ENCODE results near the gene PLXNC1. TPM values are rescaled to one million over a fixed set of nuclear protein-coding genes. Genes with fewer than 3 reads are reported as not detected.

Gene PLXNC1
- total and polyA plus RNA-seq, 2 of the 8 experiments (the other 6 are each of a cell fraction or from before 2014, with no cell fraction given): 0.83 to 2.0 TPM

- FAIRE-seq: no peak
- no peak overlapping the region for H3K18ac ChIP-seq (ENCODE audit: extremely low read depth, low read length)
- POLR2A ChIA-PET (ENCODE audit: partially characterized antibody): interaction anchor here (1.0 kb wide), 1 partner anchor 12 kb away, joined by 3 read pairs; no protein-coding TSS in a partner anchor
Measured at GRCh38 chr12:94186278-94187241, 38.2 kb downstream of the PLXNC1 start.

More at GRCh38 chr12:94186278-94187241, 38.2 kb downstream of the PLXNC1 start:
- peaks cover 0 to 12% (median 7%) of the 10 kb centered on the region in 4 experiments; a peak in 6 of 7 replicates for H3K27me3 ChIP-seq (replicated peaks in 1 of 4; ENCODE audit: control insufficient read depth in 3 of 4, extremely low read depth in 1 of 4, insufficient read depth in 3 of 4, low read length in 3 of 4)
- no peak overlapping the region for H2BK20ac ChIP-seq (ENCODE audit: low read length)
- CTCF ChIA-PET (ENCODE audit: partially characterized antibody): interaction anchor here (0.8 to 1.3 kb wide), 4 partner anchors 9 to 76 kb away, joined by 3 to 8 read pairs (median 3); no protein-coding TSS in a partner anchor
- no peak overlapping the region for H3K27ac ChIP-seq (ENCODE audit: low read depth, low read length)
- H3K4me2 ChIP-seq (ENCODE audit: insufficient read depth in 1 of 2, low read depth in 2 of 2, low read length in 2 of 2): peak overlapping the region; percentile 40 to 62
- no peaks in the 10 kb centered on the region for H4K20me1 ChIP-seq (replicated peaks in 1 of 2; ENCODE audit: control insufficient read depth in 1 of 2, insufficient read depth in 2 of 2, low read length in 2 of 2)
- no peak overlapping the region for H2AK5ac ChIP-seq (ENCODE audit: low read depth, low read length)
- H3K79me1 ChIP-seq (ENCODE audit: low read depth, low read length): no peaks in the 10 kb centered on the region
- H3K79me2 ChIP-seq (ENCODE audit: control insufficient read depth in 1 of 2, insufficient read depth in 2 of 2, low read length in 2 of 2): no peaks in the 10 kb centered on the region
- no peak overlapping the region for H2BK5ac ChIP-seq (ENCODE audit: low read depth, low read length)
- 60% methylated on average over 39 of the region's 40 CpGs; no CpG with 5 or more reads in 1 of the 2 experiments for WGBS, 2 experiments (ENCODE audit: extremely low coverage in 1 of 2, insufficient coverage in 1 of 2, insufficient read length in 1 of 2, insufficient replicate concordance in 2 of 2, low coverage in 1 of 2, low lambda C conversion rate in 2 of 2, missing lambda C conversion rate in 1 of 2)
- no peaks in the 10 kb centered on the region; the same call in 1 of the 2 replicates for H3K23me2 ChIP-seq (ENCODE audit: low read depth, low read length)
- DNase-seq (ENCODE audit: low read depth in 1 of 2, low spot score in 2 of 2): peak in 1 of 2 experiments; percentile 87
- H4K91ac ChIP-seq (replicated peaks; ENCODE audit: insufficient read length, low read length): no peak overlapping the region
- no peak overlapping the region for H2BK120ac ChIP-seq (replicated peaks; ENCODE audit: low read depth, low read length)
- no peak overlapping the region for H3K4ac ChIP-seq (replicated peaks; ENCODE audit: insufficient read length, low read depth, low read length)
- no peak overlapping the region for H3K9ac ChIP-seq (replicated peaks in 1 of 4; ENCODE audit: extremely low read depth in 1 of 4, low read depth in 3 of 4, low read length in 3 of 4)
- no peaks in the 10 kb centered on the region for H3K9me3 ChIP-seq (ENCODE audit: insufficient read depth in 2 of 2, low read depth in 1 of 2, low read length in 1 of 2)
- H2BK12ac ChIP-seq (ENCODE audit: low read depth, low read length): no peak overlapping the region
- H2AFZ ChIP-seq (ENCODE audit: low read length): no peak overlapping the region
- H4K5ac ChIP-seq (ENCODE audit: insufficient read length, low read depth, low read length): no peak overlapping the region
- H3K4me1 ChIP-seq (replicated peaks in 1 of 4; ENCODE audit: control insufficient read depth in 3 of 4, insufficient read depth in 4 of 4, low read length in 3 of 4): peaks cover 0 to 4% (median 0%) of the 10 kb centered on the region in 4 experiments; a peak in 3 of 7 replicates
- H3K56ac ChIP-seq (replicated peaks; ENCODE audit: insufficient read length, low read depth, low read length): no peak overlapping the region
- no peak overlapping the region for H2BK15ac ChIP-seq (ENCODE audit: low read length)
- peak overlapping the region in 1 of 4 experiments; percentile 37; a peak in 1 of 8 replicates for H3K4me3 ChIP-seq (ENCODE audit: extremely low read depth in 1 of 4, insufficient read depth in 2 of 4, low read depth in 3 of 4, low read length in 4 of 4)
- H3K23ac ChIP-seq (ENCODE audit: insufficient read length): no peak overlapping the region
- no peak overlapping the region for H4K8ac ChIP-seq (ENCODE audit: extremely low read depth, insufficient read depth, low read length)
- no peaks in the 10 kb centered on the region for H3K36me3 ChIP-seq (ENCODE audit: control insufficient read depth in 2 of 4, insufficient read depth in 4 of 4, low read length in 3 of 4)
- TF ChIP-seq YY1 (IDR thresholded peaks at IDR 0.05; ENCODE audit: low read depth, low read length): peak; percentile 43; the same call in 1 of the 2 replicates
- TF ChIP-seq RAD21 (IDR thresholded peaks at IDR 0.05 in 1 of 2, conservative IDR thresholded peaks at IDR 0.05 in 1 of 2; ENCODE audit: low read depth in 2 of 2, low read length in 2 of 2): no peak
- H3K14ac ChIP-seq (ENCODE audit: insufficient read length): no peak overlapping the region
